GM10248 (cell line): ENCODE measurements around the gene EFEMP1.

Experiments used
- CTCF ChIA-PET: fragments of 300-600 bp; sonication (Branson Sonifier 250); formaldehyde crosslinking; extraction: SDS; loops from one replicate; lab custom pipeline; 2021; ENCODE audit warnings: antibody characterized with exemption; lab: Yijun Ruan, JAX
- POLR2A ChIA-PET: fragments of 350-650 bp; sonication (Branson Sonifier 250); formaldehyde crosslinking; extraction: SDS; loops from one replicate; lab custom pipeline; 2020; ENCODE audit warnings: antibody characterized with exemption; lab: Yijun Ruan, JAX
- DNase-seq: peaks from one replicate; pipeline ENCODE4 v3.0.0; 2012; ENCODE audit errors: extremely low spot score
- TF ChIP-seq, protein P1 (sequence below): IDR thresholded peaks from 2 replicates; pipeline ENCODE4 v1.5.1; 2012; ENCODE audit warnings: mild to moderate bottlenecking, low read depth; ENCODE audit errors: extremely low read depth, missing control alignments, control extremely low read depth

EFEMP1 gene

DNA sequence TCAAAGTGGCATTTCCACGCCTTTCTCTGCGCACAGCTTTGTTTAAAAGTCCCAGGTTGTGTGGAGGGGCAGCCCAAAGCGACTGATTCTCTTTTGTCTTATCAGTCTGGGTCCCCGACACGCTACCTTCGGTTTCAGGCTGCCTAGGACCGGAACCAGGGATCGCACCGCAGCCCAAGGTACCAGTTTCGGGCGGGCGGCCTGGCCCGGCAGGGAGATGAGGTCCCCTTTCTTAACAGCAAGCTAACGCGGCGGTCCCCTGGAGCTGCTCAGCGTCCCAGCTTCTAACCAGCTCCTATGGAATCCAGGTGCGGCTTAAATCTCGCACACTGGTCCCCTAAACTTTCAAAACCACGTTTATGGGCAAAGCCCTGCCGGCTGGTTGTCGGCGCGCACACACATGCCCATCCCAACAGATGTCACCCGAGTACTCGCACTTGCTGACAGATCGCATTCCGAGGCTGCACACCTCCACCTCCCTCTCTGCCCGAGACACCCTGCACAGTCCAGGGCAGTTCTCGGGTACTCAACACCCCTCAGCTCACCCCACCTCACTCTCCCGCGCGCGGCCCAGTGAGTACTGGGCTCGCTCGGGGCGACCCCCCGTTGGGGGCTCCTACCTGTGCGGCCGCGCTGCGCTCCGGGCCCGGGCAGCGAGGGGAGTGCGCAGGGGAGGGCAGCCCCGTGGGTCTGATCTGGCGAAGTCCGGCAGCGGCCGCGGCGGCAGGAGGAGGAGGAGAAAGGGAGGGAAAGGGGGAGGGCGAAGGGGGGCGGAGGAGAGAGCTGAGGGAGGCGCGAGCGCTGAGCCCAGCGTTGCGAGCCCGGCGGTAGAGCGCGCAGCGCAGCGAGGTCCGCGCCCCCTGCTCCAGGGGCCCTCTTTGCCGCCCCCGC, at the start of gene EFEMP1:
Gene EFEMP1, minus strand, starts transcription at position 692 of the 891 bp plus-strand sequence. CDS start 1,342 bp downstream, outside the sequence.
- CTCF ChIA-PET = interaction anchor here (1.3 to 1.6 kb wide), 2 partner anchors 15 to 39 kb away, joined by 3 to 4 read pairs; no protein-coding TSS in a partner anchor
- POLR2A ChIA-PET = no interaction called here
- TF ChIP-seq, protein P1, sequence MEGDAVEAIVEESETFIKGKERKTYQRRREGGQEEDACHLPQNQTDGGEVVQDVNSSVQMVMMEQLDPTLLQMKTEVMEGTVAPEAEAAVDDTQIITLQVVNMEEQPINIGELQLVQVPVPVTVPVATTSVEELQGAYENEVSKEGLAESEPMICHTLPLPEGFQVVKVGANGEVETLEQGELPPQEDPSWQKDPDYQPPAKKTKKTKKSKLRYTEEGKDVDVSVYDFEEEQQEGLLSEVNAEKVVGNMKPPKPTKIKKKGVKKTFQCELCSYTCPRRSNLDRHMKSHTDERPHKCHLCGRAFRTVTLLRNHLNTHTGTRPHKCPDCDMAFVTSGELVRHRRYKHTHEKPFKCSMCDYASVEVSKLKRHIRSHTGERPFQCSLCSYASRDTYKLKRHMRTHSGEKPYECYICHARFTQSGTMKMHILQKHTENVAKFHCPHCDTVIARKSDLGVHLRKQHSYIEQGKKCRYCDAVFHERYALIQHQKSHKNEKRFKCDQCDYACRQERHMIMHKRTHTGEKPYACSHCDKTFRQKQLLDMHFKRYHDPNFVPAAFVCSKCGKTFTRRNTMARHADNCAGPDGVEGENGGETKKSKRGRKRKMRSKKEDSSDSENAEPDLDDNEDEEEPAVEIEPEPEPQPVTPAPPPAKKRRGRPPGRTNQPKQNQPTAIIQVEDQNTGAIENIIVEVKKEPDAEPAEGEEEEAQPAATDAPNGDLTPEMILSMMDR = no peak
- peak; percentile 22 for DNase-seq

DNA sequence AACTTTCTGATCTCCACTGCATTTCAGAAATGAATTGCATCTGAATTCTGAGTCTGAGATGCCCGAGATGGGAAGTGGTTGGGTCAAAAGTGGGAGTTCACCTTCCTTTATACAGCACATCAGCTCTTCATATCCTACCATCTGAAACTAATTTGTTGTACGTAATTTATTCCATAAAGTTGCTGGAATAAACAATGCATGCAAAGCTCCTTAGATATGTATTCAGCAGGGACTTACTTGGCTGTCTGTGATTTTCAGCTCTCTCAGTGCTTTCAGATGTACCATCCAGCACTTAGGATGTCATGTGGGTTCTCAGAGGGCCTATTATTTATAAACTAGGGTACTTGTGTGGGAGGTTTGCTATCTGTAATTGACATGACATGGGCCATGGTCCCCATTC, 46.9 kb upstream of the EFEMP1 start:
- TF ChIP-seq, protein P1 = no peak
- no peak for DNase-seq
- ChIA-PET POLR2A (no interaction called here), CTCF (interaction anchor here (1.0 kb wide), 1 partner anchor 8 kb away, joined by 3 read pairs; no protein-coding TSS in a partner anchor)

GRCh38 chr2:55968941-55969340, 45.4 kb upstream of the EFEMP1 start:
- TF ChIP-seq, protein P1 = no peak
- no peak for DNase-seq
- ChIA-PET CTCF (no interaction called here), POLR2A (no interaction called here)

GRCh38 chr2:55966401-55967118, 43.0 kb upstream of the EFEMP1 start:
- ChIA-PET CTCF (interaction anchor here (2.6 to 3.2 kb wide), 2 partner anchors 10 to 248 kb away, joined by 8 to 17 read pairs; no protein-coding TSS in a partner anchor), POLR2A (no interaction called here)
- TF ChIP-seq, protein P1 = no peak
- no peak for DNase-seq

DNA sequence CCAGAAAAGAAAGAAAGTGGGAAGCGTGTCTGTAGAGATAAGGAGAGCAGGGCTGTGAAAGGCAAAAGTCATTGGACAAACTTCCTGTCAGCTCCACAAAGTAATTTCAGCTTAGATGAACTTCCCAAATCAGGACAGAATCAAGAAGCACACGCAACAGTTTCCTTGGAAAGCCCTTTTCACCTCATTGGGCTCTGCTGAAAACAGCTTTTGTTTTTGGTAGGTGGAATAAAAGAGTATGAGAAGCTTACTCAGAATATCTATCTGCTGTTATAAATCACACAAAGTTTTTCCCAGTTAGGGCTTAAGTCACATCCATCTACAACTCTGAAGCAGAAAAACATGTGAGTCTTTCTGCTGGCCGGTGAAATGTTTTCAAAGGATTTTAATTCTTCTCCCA, 42.4 kb upstream of the EFEMP1 start:
- TF ChIP-seq, protein P1 = no peak
- no peak for DNase-seq
- CTCF ChIA-PET = interaction anchor here (0.8 to 3.2 kb wide), 4 partner anchors 9 to 247 kb away, joined by 3 to 17 read pairs (median 6); no protein-coding TSS in a partner anchor
- POLR2A ChIA-PET = no interaction called here

- DNase-seq = no peak
- TF ChIP-seq, protein P1 = no peak
- ChIA-PET CTCF (interaction anchor here (0.8 to 3.2 kb wide), 5 partner anchors 8 to 246 kb away, joined by 3 to 17 read pairs (median 4); no protein-coding TSS in a partner anchor), POLR2A (no interaction called here)
These were observed 41.7 kb upstream of the EFEMP1 start for GRCh38 chr2:55965276-55965675.
